HG02870 (cell line): ENCODE results near the gene TSC22D1.

Experiments
- ATAC-seq: cut with Tn5 transposase; IDR thresholded peaks from one replicate; pipeline ENCODE4 v1.9.1; 2021; ENCODE audit warnings: mild to moderate bottlenecking, moderate library complexity; ENCODE audit not compliant: unreplicated experiment

Gene TSC22D1

DNA sequence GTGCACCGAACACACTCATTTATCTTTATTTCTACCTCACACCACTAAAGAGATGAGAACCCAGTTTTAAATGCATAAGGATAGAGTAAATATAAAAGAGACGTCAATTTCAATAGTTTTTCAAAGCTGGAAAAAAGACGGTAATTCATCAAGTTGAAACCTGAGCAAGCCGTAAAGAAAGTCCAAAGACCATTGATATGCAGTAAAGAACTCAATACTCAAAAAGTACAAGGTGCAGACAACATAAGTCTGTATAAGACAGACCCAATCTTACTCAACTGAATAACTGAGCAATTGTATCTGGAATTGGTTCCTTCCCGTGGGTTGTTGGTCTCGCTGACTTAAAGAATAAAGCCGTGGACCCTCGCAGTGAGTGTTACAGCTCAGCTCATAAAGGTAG is 120.4 kb downstream of the TSC22D1 start:
- ATAC-seq = no peak

DNA sequence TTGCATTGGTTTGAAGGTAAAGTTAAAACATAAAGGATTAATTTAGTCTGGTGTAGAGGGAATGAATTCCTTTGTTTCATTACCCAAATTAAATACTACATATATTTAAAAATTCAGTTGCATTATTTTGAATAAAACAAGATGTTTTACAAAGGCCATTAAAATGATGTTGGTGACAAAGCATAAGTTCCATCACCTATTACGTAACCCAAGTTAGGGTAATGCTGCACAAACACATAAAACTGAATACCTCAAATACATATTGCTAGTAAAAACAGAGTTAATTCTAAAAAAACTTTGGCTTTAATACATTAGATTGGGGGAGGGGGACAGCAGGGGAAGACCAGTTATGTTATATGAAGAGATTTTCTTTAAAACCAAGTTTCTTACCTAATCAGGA is 122.2 kb downstream of the TSC22D1 start:
- no peak for ATAC-seq

DNA sequence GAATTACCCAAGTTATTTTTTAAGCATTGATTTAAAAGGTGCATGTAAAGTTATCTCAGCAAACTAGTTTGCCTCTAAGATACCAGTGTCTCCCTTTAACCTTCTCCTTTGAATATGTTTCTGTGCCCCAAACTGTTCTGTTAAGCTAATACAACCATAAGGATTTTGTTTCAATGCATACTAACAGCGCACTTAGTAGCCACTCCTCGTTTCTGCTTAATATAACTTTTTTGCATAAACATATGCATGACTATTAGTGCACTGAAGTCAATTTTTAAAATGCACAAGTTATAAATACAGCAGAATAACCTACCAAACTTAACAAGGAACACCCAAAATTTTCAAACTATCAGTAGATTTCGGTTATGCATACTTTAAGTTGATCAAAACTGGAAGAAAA is 123.1 kb downstream of the TSC22D1 start:
- ATAC-seq = no peak

DNA sequence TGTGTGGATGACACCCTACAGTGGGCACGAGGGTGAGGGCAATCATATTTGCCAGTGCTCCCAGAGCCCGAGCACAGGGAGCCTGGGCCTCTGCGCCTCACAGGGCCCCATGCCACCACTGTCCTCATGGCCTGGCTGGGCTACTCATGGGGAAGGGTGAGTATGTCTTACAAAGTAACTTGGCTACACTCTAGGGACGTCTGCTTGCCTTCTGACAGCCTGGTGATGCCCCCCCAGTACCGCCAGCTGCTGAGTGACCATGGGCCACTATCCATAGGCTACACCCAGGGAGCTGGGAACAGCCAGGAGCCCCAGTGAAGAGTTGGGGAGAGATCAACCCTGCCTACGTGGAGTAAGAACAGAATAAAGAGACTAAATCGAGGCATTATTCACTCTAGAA is 123.7 kb downstream of the TSC22D1 start:
- no peak for ATAC-seq

DNA sequence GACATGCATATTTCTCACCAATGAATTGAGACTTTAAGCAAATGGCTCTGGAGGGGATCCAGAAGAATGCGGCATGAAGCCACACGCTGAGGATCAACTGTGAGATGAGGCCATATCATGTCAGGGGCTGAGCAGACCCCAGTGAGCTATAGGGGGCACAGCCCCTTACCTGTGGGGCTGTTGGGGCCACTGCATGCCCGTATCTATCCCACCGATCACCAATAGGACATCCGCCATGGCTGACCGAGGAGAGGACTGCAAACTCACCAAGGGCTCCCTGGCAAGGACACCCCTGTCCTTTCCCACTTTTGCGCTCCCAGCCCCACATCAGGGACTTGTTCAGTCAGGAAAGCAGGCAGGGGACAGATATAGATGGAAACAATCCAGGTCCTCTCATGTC is 124.5 kb downstream of the TSC22D1 start:
- ATAC-seq = no peak

DNA sequence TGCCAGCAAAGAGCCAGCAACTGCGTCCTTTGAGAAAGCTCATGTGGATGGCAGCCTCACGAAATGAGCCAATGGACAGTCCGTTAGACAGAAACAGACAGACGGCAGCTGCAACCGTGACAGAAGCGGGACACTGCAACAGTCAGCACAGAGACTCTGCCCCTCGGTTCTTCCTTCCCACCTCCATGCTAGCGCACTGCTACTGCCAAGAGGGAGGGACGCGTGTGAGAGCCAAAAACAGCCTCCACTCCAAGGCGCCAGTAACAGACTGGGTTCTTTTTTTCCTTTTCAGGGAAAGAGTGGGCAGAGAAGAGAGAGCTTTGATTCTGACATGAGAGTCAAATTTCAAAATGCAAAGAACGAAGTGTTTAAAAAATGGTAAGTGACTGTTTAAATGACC is 125.0 kb downstream of the TSC22D1 start:
- ATAC-seq = no peak

DNA sequence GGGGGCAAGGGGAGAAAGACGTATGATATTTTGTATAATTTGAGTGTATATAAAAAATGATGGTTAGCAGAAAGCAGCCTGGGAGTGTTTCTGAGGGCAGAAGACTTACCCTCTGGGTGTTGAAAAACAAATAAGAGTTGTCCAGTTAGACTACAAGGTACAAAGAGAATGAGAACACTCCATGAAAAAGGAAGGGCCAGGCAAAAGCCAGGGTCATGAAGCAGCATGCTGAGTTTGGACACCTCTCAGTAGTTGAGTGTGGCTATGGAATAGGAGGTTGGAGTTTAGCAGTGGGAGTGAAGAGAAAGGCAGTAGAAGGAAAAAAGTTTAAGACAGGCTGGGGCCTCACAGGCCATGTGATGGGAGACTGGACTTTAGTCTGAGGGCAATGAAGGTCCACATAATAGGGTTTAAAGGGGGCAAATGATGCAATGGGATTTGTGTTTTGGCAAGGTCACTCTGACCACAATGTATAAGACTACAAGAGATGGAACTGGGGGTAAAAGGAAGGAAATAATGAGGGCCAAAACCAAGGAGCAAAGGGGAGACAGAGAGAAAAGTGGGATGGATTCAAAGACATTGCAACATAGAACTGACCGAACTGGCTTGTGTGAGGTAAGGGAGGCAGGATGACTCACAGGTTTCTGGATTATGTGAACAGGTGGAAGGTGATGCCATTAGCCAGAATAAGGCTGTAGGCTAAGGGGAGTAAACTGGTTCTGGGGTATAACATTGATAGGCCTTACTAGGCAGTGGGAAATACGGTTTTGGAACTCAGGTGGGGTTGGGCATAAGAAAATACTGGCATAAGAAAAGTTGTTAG is 125.9 kb downstream of the TSC22D1 start:
- no peak for ATAC-seq

DNA sequence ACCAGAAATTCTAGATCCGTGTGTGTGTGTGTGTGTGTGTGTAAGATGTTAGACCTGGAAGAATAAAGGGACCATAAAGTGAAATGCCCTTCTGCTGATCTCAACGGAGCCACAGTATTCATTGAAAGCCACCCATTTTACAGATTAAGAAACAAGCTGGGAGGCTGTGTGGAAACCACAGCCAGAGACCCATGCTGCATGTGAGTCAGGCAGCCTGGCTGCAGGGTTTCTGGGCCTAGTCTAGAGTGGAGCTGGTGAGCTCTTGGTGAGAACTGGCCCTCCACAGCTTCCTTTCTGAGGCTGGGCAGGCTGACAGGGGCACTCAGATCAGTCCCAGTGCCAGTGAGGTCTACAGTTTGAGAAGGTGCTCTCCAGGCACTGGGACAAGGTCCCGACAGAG is 127.3 kb downstream of the TSC22D1 start:
- no peak for ATAC-seq

DNA sequence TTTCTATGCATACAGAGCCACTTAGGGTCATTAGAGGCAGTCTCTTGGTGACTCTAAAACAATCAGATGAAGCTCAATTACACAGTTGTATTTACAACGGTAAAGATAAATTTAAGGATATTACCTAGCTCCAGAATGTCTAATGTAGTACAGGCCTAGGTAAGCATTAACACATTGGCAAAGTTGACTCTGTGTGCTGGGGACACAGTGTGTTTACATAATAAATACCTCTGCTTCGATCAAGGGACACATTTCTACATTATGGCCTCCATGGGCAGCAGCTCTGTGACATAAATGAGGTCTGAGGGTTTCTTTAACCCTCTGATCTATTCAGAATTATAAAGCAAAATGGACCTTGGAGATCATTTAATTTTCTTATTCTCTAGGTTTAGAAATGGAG is 127.8 kb downstream of the TSC22D1 start:
- no peak for ATAC-seq

DNA sequence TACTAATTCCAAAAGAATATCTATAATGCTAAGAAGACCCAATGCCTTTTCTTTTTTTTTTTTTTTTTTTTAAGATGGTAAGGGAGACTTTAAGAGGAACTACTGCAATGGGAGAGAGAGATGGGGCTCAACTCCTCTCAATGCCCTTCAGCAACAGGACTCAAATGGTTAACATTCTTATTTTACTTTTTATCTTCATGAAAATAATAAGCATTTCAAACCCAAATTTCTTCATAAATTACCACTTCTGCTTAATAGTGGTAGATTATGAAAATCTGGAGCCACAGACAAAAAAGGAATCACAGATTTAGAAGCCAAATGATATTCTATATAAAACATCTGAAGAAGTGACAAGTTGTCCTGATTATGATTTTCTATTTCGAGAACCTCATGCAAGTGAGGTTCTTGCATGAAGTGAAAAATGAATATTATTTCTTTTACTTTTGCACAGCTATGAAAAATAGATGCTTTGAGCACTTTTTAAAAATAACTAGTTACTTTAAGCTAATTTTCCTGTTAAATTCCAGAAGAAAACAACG is 128.3 kb downstream of the TSC22D1 start:
- ATAC-seq = no peak

DNA sequence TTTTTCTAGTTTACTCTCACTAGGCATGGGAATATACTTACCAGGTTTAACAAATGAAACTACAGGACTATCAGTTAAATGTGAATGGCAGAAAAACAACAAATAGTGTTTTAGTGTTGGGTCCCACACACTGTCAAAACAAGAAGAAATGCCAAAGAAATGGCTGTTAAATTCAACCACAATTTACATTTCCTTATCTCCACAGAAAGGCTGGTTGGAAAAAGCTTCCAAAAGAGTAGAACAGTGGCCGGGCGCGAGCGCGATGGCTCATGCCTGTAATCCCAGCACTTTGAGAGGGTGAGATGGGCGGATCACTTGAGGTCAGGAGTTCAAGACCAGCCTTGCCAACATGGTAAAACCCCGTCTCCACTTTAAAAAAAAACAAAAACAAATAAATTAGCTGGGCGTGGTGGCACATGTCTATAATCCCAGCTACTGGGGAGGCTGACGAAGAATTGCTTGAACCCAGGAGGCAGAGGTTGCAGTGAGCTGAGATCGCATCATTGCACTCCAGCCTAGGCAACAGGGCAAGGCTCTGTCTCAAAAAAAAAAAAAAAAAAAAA is 136.0 kb downstream of the TSC22D1 start:
- no peak for ATAC-seq

DNA sequence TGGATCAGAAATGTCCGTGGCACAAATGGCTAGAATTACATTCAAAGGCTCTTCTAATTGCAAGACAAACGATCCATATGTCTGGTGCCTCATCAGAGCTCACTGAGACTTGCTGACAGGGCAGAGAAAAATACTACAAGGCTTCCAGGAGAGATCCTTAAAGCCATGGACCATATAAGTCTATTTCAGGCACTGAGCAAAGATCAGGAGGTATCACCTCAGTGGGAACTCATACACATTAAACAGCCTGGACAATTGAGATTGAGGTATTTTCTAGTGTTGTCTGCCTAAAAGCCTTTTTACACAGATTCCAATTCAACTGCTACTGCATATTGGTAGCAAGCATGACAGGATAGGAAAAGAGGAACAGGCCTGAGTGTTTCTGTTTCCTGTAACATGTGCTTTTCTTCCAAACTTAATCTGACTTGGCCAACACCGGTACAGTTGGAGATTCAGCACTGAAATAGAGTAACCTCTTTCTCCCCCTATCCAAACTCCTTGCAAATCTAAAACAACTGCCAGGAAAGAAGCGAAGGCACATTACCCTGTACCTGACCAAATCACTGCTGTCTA is 136.6 kb downstream of the TSC22D1 start:
- ATAC-seq = no peak

DNA sequence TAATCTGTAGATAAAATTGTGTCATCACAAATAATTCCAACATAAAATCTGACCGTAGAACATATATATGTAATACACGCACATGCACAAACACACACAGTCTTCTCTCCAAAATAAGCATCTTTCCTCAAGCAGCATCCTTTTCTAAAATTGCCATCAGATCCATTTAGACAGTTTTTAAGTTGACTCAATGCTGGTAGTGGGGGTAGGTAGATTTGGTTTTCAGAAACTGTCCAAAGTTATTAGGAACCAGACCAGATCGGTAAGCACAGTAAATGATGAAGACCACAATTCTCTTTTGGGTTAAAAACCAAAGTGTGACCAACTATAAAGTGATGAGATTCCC is 137.9 kb downstream of the TSC22D1 start:
- ATAC-seq = no peak

DNA sequence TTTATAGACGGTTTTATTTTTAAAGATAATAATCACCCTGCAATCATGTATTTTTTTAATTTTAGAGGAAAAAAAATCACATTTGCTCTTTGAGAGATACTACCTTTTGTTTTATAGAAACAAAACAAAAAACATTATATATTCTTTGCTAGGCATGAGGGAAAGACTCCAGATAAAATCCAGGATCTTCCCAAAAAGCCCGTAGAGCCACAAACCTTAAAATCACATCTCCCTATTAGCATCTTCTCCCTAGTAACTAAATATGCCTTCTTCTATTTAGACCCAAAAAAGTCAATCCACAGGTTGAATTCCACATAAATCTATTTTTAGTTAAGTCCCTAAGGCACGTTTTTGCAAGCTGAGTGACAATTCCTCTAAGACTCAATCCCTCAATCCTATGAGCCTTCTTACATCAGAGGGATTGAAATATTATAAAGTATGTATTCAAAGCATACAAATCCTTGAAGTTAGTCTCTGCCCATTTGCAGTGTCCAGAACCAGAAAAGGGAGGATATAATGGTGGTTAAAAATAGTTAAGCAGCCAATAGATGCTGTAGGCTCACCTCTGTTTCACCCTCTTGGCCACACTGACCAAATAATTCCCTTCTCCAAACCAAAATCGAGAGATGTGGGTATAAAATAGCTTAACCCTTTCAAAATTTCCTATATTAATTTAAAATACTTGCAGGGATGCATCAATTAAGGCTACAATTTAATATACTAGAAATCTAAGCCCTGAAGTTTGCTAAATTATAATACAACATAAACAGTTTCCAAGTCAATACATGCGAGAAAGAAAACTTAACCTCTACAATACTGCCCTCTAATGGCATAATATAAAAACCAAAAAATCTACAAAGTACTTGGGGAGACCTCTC is 138.5 kb downstream of the TSC22D1 start:
- no peak for ATAC-seq

DNA sequence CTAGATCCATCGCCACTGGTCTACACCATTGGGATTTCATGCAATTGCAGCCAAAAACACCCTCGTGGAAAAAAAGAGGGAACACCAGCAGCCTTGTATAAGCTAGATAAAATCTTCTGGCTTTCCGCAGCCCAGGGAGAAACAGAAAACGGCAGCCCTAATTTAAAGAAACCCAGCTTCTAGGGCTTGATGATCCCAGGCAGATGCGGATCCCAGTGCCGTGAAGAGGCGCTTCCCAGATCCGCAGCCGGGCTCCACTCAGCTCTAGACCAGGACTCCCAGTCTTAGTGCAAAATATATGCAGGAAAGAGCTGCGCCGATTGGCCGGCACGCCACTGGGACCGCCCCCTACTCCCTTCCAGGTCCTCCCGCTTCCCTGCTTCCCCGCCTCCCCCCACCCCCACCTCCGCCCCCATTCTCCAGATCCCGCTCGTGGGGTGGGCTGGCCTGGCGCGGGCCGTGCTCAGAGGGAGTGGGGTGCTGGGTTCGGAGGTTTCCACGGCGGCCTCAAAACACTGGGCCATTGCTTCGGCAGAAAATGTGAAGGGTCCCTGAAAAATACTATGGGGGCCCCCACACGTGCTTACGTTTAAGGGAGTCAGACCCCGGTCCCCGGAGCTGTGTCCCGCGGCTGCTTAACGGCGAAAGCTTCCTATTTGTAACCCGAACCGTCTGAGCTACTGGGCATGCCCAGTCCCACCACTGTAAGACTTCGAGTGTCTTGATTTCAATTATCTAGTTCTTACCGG is 139.4 kb downstream of the TSC22D1 start:
- no peak for ATAC-seq

DNA sequence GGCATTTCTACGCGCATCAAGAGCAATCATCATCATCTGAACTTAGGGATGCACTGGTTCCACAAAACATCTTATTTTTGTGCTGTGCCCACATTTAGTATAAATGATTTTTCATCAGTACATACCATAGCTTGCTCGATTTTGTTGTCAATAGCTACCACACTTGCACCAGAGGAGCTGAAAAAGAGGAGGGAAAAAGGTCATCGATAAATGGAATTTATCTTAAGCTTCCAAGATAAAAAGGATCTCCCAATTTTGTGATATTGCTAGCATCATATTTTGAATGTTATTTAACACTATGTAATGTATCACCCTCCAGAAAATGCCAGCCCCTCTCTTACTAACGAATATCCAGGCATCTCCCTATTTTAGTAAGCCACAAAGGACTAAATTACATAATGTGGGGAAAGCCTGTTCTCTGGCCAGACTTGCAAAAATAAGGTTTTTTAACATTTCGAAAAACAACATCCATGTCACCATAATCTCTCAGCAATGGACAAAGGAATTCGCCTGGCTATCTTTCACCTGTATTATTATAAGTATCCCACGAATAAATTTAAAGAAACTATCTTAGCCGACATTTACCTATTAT is 140.1 kb downstream of the TSC22D1 start:
- ATAC-seq = no peak

DNA sequence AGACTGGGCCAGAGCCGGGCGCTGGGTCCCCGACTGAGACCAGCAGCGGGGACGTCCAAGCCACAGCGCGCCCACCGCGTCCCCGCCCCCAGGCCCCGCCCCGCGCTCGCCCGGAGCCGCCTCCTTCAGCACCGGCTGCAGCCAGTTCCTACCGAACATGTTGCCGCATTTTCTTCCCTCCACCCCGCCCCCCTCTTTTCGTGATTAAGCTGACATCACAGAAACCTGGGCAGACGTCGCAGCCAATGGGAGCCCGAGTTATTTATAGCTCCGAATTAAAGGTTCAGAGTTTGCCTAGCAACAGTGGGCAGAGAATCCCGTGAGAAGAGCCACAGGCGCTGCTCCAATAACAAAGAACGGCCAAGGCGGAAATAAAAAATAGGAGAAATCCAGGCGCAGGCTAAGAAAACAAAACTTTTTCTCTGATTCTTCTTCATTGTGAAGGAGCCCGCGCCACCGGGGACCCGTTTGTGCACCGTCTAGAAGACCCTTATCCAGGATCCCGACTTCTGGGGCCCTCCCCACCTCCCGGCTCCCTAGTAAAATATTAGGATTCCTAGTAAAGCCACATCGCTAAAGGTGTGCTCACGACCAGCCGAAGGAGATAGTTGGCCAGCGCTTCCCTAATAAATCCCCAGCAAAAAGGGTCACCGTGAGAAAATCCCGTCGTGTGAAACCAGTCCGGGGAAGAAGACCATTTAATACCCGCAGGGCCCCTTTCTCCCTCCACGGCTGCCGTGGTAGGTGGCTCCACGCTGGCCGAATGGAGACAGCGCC is 140.8 kb downstream of the TSC22D1 start:
- ATAC-seq = peak; percentile 71

DNA sequence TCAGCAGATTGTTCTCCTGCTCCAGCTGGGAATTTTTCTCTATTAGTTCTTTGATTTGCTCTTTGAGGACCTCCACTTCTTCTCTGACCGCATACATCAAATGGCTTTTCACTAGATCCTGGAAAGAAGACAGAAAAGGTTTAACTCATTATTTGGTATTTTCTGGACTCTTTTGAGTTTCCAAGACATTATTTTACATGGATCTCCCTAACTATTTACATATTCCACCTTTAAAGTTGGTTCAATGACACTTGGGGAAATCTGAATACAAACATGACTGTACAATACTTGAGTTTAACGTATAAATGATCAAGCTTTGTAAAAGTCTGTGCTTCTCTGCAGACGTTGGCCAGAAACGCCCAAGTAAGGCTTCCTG is 141.4 kb downstream of the TSC22D1 start:
- ATAC-seq = no peak
